Ascending aorta (tissue), 2 donors: ENCODE results near the gene HTRA3. TPM values are rescaled to one million over a fixed set of nuclear protein-coding genes. Genes with fewer than 3 reads are reported as not detected.

ENCODE experiments used
- DNase-seq, 2 donors: peaks; one replicate each; pipeline ENCODE4 v3.0.0-alpha.2; 2019; ENCODE audit warnings: low spot score in 2 of 2
- H3K27ac ChIP-seq, 2 donors: fragments of 200-600 bp; sonication (generic); one replicate each; pipeline ENCODE4 v1.5.1; 2016 to 2017; ENCODE audit warnings: mild to moderate bottlenecking in 1 of 2
- H3K27me3 ChIP-seq: fragments of 200-600 bp; sonication (generic); one replicate; pipeline ENCODE4 v1.5.1; 2017
- H3K36me3 ChIP-seq, 2 donors: fragments of 200-600 bp; sonication (generic); one replicate each; pipeline ENCODE4 v1.5.1; 2016
- H3K4me1 ChIP-seq, 2 donors: fragments of 200-600 bp; sonication (generic); one replicate each; pipeline ENCODE4 v1.5.1; 2016 to 2017; ENCODE audit warnings: mild to moderate bottlenecking in 1 of 2
- H3K4me3 ChIP-seq, 2 donors: fragments of 200-600 bp; sonication (generic); one replicate each; pipeline ENCODE4 v1.5.1; 2016 to 2017; ENCODE audit warnings: mild to moderate bottlenecking in 1 of 2
- H3K9me3 ChIP-seq, 2 donors: fragments of 200-600 bp; sonication (generic); one replicate each; pipeline ENCODE4 v1.5.1; 2016
- intact Hi-C: fragments of 100-400 bp; cut with DNase I; formaldehyde crosslinking; loops from one replicate; pipeline ENCODE4 v1.15.1; 2023
- total RNA-seq: library from RNA; depleted of rRNA; stranded (reverse); fragments of >200 nt; gene quantifications from one replicate; pipeline ENCODE4 v1.1.0, GENCODE V29; 2016
- TF ChIP-seq, protein P1 (sequence below), 3 experiments: fragments of 200-600 bp in 2 of 3; fragments of 450-650 bp in 1 of 3; sonication (generic) in 2 of 3; IDR thresholded peaks; one replicate each; pipeline ENCODE4 v1.5.1; 2016 to 2019; ENCODE audit warnings: antibody characterized with exemption in 3 of 3, mild to moderate bottlenecking in 1 of 3, moderate library complexity in 1 of 3

Gene HTRA3
- total RNA-seq, 1 donor from 2014 or later, result 52.6 TPM

DNA sequence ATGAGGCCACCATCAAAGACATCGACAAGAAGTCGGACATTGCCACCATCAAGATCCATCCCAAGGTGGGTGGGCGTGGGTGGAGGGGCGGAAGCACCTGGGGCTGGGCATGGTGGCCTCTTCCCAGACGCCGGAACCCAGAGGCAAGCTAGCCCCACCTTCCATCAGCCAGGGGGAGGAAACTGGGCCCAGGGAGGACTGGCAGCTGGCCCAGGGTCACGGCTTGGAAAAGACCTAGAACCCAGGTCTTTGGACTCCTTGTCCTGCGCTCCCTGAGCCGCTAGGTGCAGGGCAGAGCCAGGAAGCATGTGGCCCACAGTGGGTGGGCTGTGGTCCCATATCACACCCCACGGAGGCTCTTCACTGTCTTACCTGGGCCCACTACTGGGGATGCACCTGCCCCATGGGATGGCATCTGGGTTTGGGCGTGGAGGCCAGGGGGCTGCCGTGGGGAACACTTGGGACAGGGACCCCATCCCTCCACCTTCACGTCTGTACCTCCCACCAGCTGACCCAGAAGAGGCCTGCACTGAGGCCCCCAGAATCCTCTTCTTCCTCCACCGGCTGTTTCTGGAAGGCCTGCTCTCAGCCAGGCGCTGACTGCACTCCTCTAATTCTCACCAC, 17.3 kb downstream of the HTRA3 start:
- H3K4me1 ChIP-seq, result no peaks in the 10 kb centered on the region
- no peaks in the 10 kb centered on the region for H3K27me3 ChIP-seq
- intact Hi-C loops, result no loop called here
- no peak overlapping the region for H3K27ac ChIP-seq
- H3K4me3 ChIP-seq, result no peak overlapping the region
- no peaks in the 10 kb centered on the region for H3K36me3 ChIP-seq
- no peaks in the 10 kb centered on the region for H3K9me3 ChIP-seq
- TF ChIP-seq, protein P1, sequence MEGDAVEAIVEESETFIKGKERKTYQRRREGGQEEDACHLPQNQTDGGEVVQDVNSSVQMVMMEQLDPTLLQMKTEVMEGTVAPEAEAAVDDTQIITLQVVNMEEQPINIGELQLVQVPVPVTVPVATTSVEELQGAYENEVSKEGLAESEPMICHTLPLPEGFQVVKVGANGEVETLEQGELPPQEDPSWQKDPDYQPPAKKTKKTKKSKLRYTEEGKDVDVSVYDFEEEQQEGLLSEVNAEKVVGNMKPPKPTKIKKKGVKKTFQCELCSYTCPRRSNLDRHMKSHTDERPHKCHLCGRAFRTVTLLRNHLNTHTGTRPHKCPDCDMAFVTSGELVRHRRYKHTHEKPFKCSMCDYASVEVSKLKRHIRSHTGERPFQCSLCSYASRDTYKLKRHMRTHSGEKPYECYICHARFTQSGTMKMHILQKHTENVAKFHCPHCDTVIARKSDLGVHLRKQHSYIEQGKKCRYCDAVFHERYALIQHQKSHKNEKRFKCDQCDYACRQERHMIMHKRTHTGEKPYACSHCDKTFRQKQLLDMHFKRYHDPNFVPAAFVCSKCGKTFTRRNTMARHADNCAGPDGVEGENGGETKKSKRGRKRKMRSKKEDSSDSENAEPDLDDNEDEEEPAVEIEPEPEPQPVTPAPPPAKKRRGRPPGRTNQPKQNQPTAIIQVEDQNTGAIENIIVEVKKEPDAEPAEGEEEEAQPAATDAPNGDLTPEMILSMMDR (IDR thresholded peaks at IDR 0.05), result no peak
- no peak for DNase-seq

- no peaks in the 10 kb centered on the region for H3K27me3 ChIP-seq
- H3K9me3 ChIP-seq, result no peaks in the 10 kb centered on the region
- H3K4me3 ChIP-seq, result no peak overlapping the region
- no peak for DNase-seq
- H3K4me1 ChIP-seq, result no peaks in the 10 kb centered on the region
- TF ChIP-seq, protein P1 (IDR thresholded peaks at IDR 0.05), result no peak
- intact Hi-C loops, result no loop called here
- no peaks in the 10 kb centered on the region for H3K36me3 ChIP-seq
- H3K27ac ChIP-seq, result no peak overlapping the region
Observed at GRCh38 chr4:8287343-8288280, 18.1 kb downstream of the HTRA3 start.

- TF ChIP-seq, protein P1 (IDR thresholded peaks at IDR 0.05), result no peak
- Histone ChIP-seq H3K4me3 (no peak overlapping the region), H3K27ac (no peak overlapping the region), H3K27me3 (no peaks in the 10 kb centered on the region), H3K36me3 (no peaks in the 10 kb centered on the region), H3K4me1 (no peaks in the 10 kb centered on the region), H3K9me3 (no peaks in the 10 kb centered on the region)
- intact Hi-C loops, result no loop called here
- peak in 1 of 2 donors; percentile 52 for DNase-seq
Observed at GRCh38 chr4:8289151-8289750, 19.7 kb downstream of the HTRA3 start.

DNA sequence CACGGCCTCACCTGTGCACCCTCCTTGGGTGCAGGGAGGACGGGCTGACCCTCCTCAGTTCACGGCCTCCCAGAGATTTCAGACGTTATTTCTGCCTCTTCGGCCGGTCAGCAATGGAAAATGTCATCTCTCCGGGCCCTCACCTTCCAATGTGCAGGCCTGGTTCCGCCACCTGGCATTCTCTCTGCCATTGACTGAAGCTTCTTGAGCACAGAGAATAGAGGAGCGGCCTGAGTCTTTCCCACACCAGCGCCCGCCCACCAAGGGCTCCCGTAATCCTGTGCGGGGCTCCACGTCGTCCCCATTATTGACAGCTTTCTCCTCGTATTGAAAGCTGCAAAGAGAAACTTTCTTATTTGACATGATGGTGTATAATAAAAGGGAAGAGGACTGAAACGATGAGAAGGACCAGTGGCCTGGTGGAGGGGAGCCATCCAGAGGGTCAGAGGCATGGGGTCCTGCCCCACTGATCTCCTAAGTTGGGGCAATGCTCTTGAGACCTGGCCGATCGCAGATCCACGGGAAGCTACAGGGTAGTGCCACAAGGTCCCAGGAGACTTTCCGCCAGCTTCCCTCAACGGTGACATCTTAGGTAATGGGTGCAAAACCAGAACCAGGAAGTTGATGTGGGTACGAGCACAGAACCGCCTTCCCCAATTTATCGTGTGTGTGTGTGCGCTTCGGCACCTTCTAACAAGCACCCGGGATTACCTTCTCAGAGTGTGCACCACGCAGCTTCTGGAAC, 20.6 kb downstream of the HTRA3 start:
- DNase-seq, result peak in 1 of 2 donors; percentile 48
- Histone ChIP-seq H3K4me3 (no peak overlapping the region), H3K27ac (no peak overlapping the region), H3K9me3 (no peaks in the 10 kb centered on the region), H3K4me1 (no peaks in the 10 kb centered on the region), H3K36me3 (no peaks in the 10 kb centered on the region), H3K27me3 (no peaks in the 10 kb centered on the region)
- TF ChIP-seq, protein P1 (IDR thresholded peaks at IDR 0.05), result no peak
- intact Hi-C loops, result no loop called here

DNA sequence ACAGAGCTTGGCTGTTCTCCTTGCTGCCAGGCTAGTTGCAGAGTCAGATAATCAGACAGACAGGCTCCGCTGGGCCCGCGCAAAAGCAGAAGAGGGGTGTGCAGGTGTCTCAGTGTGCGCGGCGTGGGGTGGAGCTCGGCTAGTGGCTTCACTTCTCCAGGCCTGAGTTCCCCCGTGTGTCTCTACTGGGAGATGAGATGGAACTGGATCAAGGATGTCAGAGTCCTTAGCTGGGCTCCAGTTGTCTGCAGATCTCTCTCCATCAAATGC, 21.1 kb downstream of the HTRA3 start:
- no peaks in the 10 kb centered on the region for H3K4me1 ChIP-seq
- no peaks in the 10 kb centered on the region for H3K9me3 ChIP-seq
- intact Hi-C loops, result no loop called here
- H3K4me3 ChIP-seq, result no peak overlapping the region
- TF ChIP-seq, protein P1 (IDR thresholded peaks at IDR 0.05), result no peak
- H3K27ac ChIP-seq, result no peak overlapping the region
- no peaks in the 10 kb centered on the region for H3K27me3 ChIP-seq
- DNase-seq, result peak in 1 of 2 donors; percentile 45
- H3K36me3 ChIP-seq, result no peaks in the 10 kb centered on the region
